Middle frontal gyrus (tissue), 1 donor: ENCODE data around the gene SMIM29.

Source experiments
- DNase-seq: peaks from one replicate; pipeline ENCODE4 v3.0.0-alpha.2; 2015; ENCODE audit warnings: low spot score; ENCODE audit errors: extremely low spot score

The SMIM29 gene

DNA sequence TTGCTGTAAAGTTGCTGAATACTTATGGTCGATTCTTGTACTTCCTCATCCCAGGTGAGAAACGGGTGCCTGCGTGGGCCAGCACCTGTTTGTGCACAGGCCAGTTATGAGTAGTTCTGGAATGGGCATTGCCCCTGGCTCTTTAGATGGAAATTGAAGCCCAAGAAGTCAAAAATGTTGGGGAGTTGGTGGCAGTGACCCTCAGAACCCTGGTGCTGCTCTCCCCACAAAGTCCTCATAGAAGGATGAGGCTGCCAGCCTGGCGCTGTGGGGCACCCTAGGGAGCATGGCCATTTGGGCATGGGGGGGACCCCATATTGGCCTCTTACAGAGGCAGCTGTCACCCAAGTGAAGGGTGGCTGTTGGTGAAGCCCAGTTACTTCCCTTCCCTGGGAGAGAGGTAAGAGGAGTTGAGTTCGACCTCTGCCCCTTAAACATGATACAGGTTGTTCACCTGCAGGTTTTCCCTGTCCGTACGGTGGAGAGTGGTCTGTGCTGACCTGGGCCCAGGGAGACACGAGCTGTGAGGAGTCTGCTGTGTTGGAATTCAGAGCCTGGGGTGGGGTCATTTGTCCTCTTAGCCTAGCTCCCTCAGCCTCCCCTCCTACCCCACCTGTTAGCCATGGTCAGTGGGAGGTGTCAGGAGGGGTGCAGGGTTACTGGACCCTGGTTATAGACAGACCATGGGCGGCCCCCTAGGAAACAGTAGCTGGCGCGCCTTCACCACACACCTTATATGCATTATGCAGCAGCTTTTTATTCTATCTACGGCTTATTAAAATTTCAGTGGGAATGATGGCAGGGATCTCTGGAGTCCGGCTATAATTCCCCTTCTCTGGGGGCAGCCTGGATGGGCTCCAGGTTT, 7.2 kb downstream of the SMIM29 start:
- no peak for DNase-seq

DNA sequence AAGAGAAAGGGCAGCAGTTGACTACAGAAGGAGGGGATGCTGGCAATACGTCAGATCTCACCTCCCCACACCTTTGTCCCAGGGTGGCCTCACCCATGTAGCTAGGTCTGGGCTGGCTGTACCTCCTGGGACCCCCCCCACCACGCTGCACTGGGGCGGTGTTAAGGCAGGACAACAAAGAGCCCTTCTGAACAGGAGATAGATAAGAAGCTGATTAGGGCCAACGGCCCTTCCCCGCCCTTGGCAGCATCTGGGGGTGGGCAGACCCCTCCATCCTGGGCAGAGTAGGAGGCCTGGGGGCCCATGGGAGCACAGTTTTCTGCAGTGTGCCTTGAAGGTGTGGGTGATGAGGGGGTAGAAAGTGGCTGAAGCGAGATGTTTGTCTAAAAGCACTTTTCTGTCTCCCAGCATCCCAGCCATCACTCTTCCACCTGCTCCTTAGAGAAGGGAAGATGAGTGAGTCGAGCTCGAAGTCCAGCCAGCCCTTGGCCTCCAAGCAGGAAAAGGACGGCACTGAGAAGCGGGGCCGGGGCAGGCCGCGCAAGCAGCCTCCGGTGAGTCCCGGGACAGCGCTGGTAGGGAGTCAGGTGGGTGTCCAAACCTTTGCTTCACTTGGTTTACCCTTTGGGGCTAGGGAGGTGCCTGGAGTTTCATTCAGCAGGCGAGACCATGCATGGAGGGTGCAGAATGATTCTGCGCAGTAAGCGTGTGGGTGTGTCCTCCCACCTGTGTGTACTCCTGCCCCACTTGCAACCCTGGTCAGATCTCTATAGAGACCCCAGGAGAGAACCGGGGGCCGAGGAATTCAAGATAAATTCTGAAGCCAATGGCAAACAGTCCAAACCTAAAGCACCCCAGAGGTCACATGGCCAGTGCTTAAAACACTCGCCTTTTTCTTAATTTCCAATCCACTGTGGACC, 8.2 kb downstream of the SMIM29 start:
- DNase-seq: no peak

DNA sequence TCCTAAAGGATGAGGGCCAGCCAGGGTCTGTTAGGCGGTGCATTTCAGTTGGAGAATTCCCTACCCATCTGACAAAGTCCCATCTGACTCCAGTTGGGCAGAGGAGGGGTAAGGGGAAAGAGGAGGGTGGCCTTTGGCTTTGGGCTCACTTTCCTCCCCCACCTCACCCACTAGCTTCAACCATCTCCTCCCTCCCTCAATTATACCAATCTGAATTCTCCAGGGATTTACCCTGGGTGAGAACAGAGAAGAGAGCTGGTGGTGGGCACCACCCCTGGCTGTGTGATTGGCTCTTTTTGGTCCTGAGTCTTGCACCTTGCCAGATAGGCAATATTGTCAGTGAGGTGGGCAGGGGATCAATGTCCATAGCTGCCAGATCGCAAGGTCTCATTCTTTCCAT, 8.9 kb downstream of the SMIM29 start:
- no peak for DNase-seq

DNA sequence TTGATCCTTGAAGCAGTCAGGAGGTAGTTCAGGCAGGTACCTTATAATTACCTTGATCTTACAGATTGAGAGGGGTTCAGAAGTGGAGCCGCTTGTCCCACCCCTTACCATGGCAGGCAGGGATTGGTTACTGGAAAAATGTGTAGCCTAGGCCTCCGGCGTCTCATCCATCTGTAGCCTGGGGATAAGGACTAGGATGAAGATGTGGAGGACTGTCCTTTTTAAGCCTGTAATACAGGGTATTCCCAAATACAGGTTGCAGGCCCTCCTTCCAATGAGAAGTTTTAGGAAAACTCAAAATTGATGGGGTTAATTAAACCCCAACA, 9.3 kb downstream of the SMIM29 start:
- DNase-seq: no peak

DNA sequence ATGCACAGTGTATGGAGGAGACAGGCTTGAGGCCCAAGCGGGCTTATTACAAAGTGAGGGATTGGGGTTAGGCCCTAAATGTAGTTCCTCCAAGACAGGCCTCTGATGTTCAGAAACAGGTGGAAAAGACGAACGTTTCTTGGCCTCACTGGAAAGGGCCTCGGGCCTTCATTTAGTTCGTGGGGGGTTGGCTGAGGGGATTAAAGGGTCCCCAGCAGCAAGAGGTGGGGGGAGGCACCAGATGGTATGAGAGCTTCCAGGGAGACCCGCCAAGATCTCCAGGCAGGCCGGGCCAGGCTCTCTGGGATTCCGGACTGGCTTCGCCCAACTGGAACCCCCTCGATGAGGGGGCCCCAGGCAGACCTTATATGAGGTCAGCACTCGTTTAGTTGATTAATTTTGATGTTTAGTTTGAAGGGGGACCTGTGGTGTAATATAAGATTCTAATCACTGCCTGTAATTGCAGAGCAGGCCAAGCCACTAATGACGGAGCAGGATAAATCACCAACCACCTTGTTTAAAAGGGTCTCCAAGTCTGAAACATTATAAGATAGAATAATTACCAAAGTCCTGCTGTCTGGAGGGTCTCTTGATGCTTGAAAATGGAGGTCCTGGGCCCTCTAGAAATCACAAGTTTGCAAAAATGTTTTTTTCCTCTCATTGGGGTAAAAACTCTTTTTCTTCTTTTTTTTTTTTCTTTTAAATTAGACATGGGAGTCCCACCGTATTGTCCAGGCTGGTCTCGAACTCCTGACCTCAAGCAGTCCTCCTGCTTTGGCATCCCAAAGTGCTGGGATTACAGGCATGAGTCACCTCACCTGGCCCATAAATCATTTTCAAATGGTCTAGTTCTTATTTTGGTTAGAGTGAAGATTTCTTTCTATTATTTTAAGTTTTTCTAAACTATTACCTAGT, 10.0 kb downstream of the SMIM29 start:
- DNase-seq: no peak

DNA sequence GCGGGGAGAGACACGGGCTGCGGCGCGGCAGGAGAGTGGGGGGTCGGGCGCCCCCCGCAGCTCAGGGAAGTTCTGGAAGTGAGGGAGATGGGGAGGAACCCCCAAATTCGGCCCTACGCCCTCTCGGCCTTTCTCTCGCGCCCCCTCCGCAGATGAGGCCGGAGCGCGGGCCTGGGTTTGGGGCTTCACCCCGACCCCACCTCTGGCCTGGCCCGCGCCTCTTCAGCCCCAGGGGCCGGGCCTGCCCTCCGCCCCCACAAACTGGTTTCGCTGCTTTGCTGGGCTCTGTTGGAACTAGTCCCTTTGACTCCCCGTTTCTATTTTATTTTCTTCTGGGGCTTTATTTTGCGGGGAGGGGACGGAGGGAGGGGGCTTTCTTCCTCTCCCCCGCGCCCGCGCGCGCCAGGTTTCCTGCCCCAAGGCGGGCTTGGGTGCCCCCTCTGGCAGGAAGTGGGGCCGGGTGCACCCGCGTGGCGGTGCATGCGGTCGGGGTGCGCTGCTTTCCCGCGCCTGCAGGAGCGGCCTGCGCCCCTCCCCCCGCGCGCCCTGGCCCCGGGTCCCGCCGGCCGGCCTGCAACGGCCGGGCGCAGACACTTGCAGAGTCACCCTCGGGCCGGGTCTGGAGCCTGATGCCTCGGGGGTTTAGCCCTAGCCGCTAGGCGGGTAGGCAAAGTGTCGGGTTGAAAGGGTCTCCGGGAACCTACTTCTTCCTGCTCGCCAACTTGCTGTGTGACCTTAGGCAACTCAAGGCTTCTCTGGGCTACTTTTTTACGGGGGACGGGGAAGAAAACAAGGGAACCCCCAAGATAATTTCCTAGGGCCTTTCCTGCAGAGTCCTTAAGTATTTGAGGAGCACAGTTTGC, 10.9 kb downstream of the SMIM29 start:
- no peak for DNase-seq

DNA sequence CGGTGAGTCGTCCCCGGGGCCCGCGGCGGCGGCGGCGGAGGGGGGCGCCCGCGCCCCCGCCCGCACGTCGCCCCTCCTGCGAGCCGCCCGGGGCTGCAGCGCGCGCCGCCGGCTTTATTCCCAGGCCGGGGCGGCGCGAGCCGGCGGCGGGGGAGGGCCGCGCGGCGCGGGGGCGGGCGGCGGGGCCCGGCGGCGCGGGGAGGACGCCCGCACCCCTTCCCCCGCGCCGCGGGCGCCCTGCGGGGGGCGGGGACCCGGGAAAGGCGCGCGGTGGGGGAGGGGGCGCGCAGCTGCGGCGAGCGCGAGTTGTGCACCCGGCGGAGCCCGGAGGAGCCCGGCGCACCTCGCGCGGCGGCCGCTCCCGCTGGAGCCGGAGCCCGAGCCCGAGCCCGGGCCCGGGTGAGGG, 11.5 kb downstream of the SMIM29 start:
- DNase-seq: no peak

DNA sequence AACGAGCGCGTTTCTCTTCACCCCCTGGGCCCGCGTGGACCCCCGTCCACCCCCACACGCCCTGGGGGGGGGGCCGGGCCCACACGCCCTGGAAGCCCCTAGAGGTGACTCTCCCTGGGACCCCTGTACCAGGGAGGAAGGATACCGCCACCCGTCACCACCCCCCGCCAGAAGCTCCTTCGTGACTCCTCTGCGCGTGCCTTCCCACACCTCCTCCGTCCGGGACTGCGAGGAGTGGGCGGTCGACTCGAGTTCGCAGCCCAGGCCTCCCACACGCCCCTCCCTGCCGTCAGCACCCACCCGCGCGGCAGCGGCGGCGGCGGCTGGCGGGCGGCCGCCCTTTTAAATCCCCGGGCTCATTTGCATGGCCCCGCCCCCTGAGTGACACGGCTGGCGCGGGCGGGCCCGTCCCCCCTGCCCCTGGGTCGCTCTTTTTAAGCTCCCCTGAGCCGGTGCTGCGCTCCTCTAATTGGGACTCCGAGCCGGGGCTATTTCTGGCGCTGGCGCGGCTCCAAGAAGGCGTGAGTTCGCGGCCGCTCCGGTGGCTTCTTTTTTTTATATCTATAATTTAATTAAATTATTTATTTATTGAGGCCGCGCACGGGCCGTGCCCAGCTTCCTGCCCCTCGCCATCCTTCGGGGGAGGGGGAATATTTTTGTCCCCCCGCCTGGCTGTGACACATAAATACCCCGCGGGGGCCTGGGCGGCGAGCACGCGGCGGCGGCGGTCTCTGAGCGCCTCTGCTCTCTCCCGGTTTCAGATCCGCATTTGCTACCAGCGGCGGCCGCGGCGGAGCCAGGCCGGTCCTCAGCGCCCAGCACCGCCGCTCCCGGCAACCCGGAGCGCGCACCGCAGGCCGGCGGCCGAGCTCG, 12.1 kb downstream of the SMIM29 start, which contains the start of gene HMGA1:
HMGA1 (plus strand) TSS at position 431 of the 873 bp plus-strand sequence. CDS start 3,908 bp downstream, outside the sequence.
- DNase-seq: peak; percentile 67

DNA sequence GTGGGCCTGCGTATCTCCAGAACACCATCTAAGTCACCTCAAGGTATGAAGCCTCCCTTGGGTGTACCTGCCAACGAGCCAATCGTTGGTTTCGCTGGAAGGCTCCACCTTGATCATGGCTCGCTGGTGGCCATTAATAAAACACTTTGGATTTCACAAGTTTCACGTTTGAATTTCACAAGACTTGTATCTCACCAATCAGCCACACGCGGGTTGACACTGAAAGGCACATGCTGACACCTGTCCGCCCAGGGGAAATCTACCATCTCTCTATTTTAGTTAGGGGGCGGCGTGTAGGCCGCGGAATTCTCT, 12.7 kb downstream of the SMIM29 start:
- DNase-seq: no peak

DNA sequence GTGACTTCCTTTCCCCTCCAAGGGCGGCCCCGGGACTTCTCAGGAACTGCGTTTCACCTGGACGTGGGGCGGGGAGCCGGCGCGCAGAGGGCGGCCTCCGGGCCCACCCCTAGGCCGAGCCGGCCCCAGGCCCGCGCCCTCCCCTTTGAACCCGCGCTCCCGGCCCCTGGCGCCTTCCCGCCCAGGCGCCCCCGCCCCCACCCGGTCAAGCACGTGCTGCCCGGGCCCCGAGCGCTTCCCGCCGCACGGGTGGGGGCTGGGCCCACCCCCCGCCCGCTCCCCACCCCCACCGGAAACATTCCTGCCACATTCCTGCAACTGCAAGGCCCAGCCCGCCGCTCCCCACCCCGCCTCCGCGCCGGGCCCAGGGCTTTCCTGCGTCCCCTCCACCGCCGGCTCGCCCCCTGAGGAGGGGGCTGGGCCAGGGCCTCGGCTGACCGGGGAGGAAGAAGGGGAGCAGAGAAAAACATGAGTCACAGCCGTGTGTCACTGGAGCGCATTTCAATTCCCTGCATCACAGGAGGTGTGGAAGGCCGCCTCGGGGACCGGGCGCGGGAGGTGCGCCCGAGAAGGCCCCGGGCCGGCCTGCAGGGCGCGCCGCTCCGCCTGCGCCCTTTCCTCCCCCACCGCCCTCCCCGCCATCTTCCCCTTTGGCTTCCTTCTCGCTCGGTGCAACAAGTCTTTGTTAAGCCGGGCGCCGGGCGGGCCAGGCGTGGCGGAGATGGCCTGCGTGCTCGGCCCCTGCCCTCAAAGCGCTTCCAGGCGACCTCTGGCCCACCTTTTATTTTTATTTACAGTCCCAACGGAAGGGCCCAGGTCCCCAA, 13.3 kb downstream of the SMIM29 start:
- DNase-seq: no peak

DNA sequence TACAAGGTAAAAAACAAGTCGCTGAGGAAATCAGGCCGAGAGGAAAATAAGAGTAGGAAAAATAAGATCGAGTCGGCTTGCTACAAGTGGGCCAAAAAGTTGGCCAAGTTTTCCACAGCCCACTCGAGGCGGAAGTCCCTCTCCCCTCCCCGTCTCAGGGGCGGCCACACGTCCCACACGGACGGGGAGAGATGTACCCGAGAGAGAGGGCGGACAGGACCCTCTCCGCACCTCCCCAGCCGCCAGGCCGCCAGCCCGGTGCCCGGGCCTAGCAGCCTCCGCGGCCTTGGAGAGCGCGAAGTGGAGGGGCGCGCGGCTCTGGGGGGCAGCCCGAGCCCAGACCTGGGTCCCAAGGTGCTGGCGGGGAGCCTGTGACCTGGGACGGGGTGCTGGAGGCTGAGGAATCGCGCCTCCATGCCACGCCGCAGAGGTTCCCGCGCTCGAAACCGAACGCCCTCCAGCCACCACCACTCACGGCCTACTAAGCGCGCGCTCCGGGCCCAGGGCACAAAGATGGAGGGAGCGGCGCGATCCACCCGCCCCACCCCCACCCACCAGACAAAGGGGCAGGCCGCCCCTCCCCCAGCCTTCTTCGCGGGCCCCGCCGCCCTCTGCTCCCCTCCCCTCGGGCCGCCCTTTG, 14.0 kb downstream of the SMIM29 start:
- DNase-seq: no peak

DNA sequence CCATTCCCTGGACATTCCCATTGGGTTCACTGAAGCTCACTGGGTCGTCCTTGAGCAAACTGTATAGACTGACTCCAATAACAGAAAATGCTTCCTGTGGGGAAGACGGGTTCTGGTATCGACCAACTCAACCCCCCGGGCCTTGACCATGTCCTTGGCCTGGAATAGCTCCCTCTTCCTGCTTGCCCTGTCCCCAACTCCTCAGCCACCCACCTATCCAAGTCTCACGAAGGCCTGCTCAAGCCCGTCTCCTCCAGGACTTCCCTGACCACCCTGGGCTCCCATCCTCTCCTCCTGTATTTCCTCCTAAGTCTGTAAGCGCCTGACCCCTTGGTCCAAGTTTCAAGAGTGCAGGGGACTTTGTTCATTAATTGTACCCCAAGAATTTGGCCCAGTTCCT, 14.9 kb downstream of the SMIM29 start:
- DNase-seq: no peak

DNA sequence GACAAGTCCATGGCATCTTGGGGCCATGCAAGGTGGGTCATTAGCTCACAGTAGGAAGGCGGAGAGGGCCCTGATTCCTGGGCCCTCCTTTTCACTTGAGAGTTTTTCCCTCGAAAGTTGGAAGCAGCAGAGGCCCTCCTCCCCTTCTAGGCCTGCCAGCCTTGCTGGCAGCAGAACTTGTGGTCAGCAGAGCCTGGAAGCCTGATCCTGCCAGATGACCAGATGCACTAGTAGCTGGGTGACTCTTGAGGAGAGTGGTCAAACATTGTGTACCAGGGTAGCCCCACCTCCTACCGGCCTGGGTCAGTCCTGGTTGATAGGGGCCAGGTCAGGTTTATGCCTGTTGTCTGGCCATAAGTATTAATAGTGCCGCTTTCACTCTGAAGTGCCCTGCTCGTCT, 15.9 kb downstream of the SMIM29 start:
- no peak for DNase-seq

DNA sequence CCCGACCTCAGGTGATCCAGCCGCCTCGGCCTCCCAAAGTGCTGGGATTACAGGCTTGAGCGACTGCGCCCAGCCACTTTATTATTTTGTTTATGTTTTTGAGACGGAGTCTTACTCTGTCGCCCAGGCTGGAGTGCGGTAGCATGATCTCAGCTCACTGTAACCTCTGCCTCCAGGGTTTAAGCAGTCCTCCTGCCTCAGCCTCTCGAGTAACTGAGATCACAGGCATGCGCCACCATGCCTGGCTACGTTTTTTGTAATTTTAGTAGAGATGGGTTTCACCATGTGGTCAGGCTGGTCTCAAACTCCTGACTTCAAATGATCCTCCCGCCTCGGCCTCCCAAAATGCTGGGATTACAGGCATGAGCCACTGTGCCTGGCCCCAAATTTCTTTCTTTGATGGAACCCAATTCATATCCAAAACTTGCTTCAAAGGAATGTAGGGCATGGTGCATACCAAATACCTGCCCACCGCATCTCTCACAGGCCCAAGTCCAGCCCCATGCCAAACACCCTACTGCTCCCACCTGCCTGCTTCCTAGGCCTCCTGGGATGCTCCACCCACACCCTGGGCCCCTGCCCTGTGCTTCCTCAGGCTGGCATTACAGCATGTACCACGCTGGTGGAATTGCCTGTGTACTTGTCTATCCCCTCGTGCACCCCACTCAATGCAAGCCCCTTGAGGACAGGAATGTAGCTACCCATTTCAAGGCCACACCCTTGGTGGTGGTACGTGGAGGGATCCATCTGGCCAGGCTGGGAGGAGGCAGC, 17.1 kb downstream of the SMIM29 start:
- DNase-seq: no peak

DNA sequence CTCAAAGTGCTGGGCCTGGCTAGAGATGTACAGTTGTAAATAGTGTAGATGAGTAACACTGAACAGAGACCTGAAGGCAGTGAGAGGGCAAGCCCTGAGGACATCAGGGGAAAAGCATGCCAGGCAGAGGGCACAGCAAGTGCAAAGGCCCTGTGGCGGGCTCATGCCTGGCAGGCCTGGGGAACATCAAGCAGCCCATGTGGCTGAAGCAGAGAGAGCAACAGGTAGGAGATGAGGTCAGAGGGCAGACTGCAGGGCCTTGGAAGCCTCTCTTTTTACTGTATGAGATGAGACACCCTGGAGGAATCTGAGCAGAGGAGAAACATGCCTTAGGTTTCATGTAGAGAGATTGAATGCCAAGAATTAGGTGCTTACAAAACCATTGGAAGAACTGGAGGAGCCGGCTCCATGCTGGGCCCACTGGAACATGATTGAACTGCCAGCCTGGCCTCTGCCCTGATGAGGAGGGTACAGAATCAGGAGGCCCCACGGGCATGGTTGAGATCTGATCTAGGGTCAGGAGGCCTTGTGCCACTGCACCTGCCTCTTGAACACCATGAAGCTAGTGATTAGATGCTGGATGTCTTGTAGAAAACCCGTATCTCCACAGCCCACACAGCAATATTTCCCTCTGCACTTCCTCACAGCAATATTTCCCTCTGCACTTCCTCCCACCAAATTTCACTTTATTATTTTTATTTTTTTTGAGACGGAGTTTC, 18.0 kb downstream of the SMIM29 start:
- no peak for DNase-seq

DNA sequence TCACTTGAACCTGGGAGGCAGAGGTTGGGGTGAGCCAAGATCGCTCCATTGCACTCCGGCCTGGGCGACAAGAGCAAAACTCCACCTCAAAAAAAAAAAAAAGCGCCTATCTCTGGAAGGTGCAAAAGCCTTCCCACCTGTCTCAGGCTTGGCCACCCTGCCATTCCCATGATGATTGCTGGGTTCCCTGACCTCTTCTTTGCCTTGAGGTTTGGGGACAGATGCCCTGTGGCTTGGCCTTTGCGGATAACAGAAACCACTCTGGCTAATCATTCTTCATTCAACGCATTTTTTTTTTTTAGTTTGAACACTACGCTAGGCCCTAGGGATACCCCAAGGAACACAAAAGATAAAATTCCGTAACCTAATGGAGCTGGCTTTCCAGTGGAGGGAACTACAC, 18.9 kb downstream of the SMIM29 start:
- no peak for DNase-seq
